Measurements from ENCODE around the gene SCN1A.

The SCN1A gene

DNA sequence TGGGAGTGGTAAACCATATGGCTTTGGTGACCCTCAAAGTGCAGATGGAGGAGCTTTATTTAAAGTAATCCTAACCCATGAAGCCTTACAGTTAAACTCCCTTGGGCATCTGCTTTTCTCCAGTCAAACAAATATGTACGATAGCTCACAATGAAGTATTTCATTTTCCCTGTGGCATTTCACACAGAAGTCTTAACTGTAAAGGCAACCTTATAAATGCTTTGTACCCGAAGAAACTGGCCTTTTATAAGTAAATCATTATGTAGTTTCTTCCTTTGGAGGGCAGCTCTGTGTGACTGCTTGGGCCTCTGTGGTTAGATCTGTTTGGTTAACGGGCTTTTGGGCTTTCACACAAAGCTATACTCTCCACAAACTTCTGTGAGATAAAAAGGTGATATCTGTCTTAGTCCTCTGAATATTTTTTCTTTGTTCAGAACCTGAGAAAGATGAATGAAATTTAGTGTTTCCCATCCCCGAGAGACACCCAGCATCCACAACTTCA is 46.6 kb downstream of the SCN1A start:
- no peak overlapping the region for H3K27ac ChIP-seq
- TF ChIP-seq, protein P1, sequence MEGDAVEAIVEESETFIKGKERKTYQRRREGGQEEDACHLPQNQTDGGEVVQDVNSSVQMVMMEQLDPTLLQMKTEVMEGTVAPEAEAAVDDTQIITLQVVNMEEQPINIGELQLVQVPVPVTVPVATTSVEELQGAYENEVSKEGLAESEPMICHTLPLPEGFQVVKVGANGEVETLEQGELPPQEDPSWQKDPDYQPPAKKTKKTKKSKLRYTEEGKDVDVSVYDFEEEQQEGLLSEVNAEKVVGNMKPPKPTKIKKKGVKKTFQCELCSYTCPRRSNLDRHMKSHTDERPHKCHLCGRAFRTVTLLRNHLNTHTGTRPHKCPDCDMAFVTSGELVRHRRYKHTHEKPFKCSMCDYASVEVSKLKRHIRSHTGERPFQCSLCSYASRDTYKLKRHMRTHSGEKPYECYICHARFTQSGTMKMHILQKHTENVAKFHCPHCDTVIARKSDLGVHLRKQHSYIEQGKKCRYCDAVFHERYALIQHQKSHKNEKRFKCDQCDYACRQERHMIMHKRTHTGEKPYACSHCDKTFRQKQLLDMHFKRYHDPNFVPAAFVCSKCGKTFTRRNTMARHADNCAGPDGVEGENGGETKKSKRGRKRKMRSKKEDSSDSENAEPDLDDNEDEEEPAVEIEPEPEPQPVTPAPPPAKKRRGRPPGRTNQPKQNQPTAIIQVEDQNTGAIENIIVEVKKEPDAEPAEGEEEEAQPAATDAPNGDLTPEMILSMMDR (conservative IDR thresholded peaks at IDR 0.05): no peak

- TF ChIP-seq, protein P1 (conservative IDR thresholded peaks at IDR 0.05): no peak
Measured at GRCh38 chr2:166074430-166074829, 53.4 kb downstream of the SCN1A start.

DNA sequence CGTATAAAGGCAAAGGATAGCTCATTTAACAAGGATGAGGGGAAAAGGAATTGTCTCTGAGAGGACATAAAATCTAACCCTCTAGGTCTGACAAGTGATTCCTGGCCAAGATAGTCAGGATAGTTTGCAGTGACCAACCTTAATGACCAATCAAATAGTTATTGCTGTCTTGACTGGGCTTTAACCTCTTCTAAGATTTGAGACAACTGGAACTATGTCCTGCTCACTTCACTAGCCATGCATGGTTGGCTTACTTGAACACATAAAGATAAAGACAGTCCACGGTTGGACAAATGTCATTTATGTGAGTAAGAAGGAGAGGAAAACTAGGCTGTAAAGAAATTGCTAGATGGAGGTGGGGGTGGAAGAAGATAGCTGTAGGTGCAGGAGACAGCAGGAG is 53.8 kb downstream of the SCN1A start:
- TF ChIP-seq, protein P1 (conservative IDR thresholded peaks at IDR 0.05): no peak

More at GRCh38 chr2:166074430-166074829, 53.4 kb downstream of the SCN1A start:
- no peak overlapping the region for H3K27ac ChIP-seq

DNA sequence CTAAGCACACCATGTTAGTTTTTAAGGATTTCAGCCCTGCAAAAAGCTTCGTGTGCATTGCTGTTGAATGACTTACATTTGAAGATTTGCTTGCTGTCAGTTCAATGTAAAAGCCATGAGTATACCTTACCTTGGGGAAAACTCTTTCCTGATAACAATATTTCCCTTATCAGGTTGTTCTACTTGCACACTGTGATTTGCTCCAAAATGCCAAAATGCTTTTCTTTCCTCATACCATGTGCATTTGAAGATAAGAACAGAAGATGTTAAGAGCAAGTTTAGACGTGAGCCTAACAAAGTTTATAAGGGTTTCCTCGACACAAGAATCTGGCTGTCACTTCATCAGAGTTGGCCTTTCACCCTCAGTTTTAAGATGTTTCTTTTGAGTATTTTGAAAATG is 57.6 kb downstream of the SCN1A start:
- TF ChIP-seq, protein P1 (conservative IDR thresholded peaks at IDR 0.05): no peak
- H3K27ac ChIP-seq: no peak overlapping the region

More for the DNA sequence above, 53.8 kb downstream of the SCN1A start:
- H3K27ac ChIP-seq: no peak overlapping the region

DNA sequence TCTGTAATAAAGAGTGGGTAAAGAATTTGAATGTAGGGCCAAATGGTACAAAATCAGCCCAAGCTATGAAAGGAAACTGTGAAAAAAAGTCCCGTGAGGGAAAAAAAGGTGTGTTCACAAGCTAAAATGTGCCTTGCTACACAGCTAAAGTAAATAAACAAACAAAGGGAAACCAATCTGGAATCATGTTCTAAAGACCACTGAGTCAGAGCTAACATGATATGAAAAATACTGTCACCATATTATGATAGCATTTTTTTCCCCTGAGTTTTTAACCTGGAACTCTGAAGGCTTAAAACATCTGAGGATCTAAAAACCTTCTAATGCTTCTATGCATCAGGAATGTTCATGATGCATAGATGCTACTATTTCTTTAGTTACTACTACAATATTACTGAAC is 58.8 kb downstream of the SCN1A start:
- TF ChIP-seq, protein P1 (conservative IDR thresholded peaks at IDR 0.05): no peak
- H3K27ac ChIP-seq: no peak overlapping the region

DNA sequence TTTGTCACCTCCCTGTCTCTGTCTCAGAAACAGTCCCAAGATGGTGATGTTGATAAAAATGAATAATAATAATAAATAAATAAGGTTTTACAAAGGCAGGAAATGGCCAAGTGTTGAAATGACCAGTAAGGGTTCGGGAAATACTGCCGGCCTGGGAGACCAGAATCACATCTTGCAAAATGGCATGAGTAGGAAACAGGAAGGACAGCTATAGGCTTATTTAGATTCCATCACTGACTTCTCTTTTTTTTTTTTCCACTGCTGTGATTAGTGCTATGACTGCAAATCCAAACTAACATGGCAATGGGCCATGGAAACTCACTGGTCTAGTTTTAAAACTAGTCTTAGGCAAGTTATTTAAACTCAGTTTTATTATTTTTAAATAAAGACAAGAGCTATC is 60.6 kb downstream of the SCN1A start:
- no peak overlapping the region for H3K27ac ChIP-seq
- TF ChIP-seq, protein P1 (conservative IDR thresholded peaks at IDR 0.05): no peak

GRCh38 chr2:166060191-166060590 is 67.6 kb downstream of the SCN1A start:
- H3K27ac ChIP-seq: no peak overlapping the region
- TF ChIP-seq, protein P1 (conservative IDR thresholded peaks at IDR 0.05): no peak
